Ishikawa (cell line): ENCODE measurements around the gene DNAH6.

ENCODE experiments used
- CEBPB ChIP-seq: IDR thresholded peaks from 2 replicates; pipeline ENCODE4 v1.6.1; 2012
- CREB1 ChIP-seq: IDR thresholded peaks from 2 replicates; pipeline ENCODE4 v1.6.1; 2012; ENCODE audit warnings: low read depth
- EGR1 ChIP-seq: IDR thresholded peaks from 2 replicates; pipeline ENCODE4 v1.6.1; 2012
- EP300 ChIP-seq: IDR thresholded peaks from 2 replicates; pipeline ENCODE4 v1.6.1; 2012; ENCODE audit warnings: borderline replicate concordance
- FOXM1 ChIP-seq: IDR thresholded peaks from 2 replicates; pipeline ENCODE4 v1.6.1; 2012; ENCODE audit warnings: low read depth, borderline replicate concordance
- NFIC ChIP-seq: IDR thresholded peaks from 2 replicates; pipeline ENCODE4 v1.6.1; 2012
- RAD21 ChIP-seq: IDR thresholded peaks from 2 replicates; pipeline ENCODE4 v1.6.1; 2012; ENCODE audit warnings: low read depth
- REST ChIP-seq: IDR thresholded peaks from 2 replicates; pipeline ENCODE4 v1.6.1; 2012; ENCODE audit warnings: low read depth, mild to moderate bottlenecking
- TAF1 ChIP-seq: IDR thresholded peaks from 2 replicates; pipeline ENCODE4 v1.6.1; 2012; ENCODE audit warnings: low read depth, mild to moderate bottlenecking
- TEAD4 ChIP-seq: IDR thresholded peaks from 2 replicates; pipeline ENCODE4 v1.6.1; 2012
- YY1 ChIP-seq: IDR thresholded peaks from 2 replicates; pipeline ENCODE4 v1.6.1; 2012; ENCODE audit warnings: low read depth
- TF ChIP-seq, protein P1 (sequence below): IDR thresholded peaks from 2 replicates; pipeline ENCODE4 v1.6.1; 2012
- TF ChIP-seq, protein P2 (sequence below): IDR thresholded peaks from 2 replicates; pipeline ENCODE4 v1.6.1; 2012

- TF ChIP-seq YY1 (no peak), REST (no peak), TEAD4 (no peak), FOXM1 (no peak), NFIC (no peak), EP300 (no peak), TAF1 (no peak), RAD21 (0 out of 2 replicates have a peak, but pooled peaks have one; percentile 15), EGR1 (no peak), CREB1 (no peak), CEBPB (no peak)
- TF ChIP-seq, protein P1, sequence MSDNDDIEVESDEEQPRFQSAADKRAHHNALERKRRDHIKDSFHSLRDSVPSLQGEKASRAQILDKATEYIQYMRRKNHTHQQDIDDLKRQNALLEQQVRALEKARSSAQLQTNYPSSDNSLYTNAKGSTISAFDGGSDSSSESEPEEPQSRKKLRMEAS, result no peak
- TF ChIP-seq, protein P2, sequence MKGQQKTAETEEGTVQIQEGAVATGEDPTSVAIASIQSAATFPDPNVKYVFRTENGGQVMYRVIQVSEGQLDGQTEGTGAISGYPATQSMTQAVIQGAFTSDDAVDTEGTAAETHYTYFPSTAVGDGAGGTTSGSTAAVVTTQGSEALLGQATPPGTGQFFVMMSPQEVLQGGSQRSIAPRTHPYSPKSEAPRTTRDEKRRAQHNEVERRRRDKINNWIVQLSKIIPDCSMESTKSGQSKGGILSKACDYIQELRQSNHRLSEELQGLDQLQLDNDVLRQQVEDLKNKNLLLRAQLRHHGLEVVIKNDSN, result no peak
These were observed 23.7 kb upstream of the DNAH6 start for GRCh38 chr2:84492571-84492970.
